SJSA1 (cell line): ENCODE results near the gene SPOCK1. TPM values are rescaled to one million over a fixed set of nuclear protein-coding genes. Genes with fewer than 3 reads are reported as not detected.

Experiments used
- DNase-seq, 2 experiments: peaks; one replicate each; pipeline ENCODE4 v3.0.0-alpha.2; 2015 to 2020; ENCODE audit warnings: low spot score in 2 of 2, low read depth in 1 of 2
- H3K27ac ChIP-seq: fragments of 250-450 bp; sonication (Bioruptor Pico); 2 replicates; pipeline ENCODE4 v1.5.1; 2020; ENCODE audit warnings: mild to moderate bottlenecking, moderate library complexity
- H3K27me3 ChIP-seq: fragments of 250-450 bp; sonication (Bioruptor Pico); replicated peaks from 2 replicates; pipeline ENCODE4 v1.5.1; 2020; ENCODE audit warnings: mild to moderate bottlenecking, moderate library complexity
- H3K36me3 ChIP-seq: fragments of 250-450 bp; sonication (Bioruptor Pico); 2 replicates; pipeline ENCODE4 v1.5.1; 2020; ENCODE audit warnings: mild to moderate bottlenecking
- H3K4me1 ChIP-seq: fragments of 250-450 bp; sonication (Bioruptor Pico); replicated peaks from 2 replicates; pipeline ENCODE4 v1.6.1; 2021; ENCODE audit warnings: mild to moderate bottlenecking
- H3K4me3 ChIP-seq: fragments of 250-450 bp; sonication (Bioruptor Pico); 2 replicates; pipeline ENCODE4 v1.5.1; 2020; ENCODE audit warnings: mild to moderate bottlenecking
- H3K9me3 ChIP-seq: fragments of 250-450 bp; sonication (Bioruptor Pico); replicated peaks from 2 replicates; pipeline ENCODE4 v1.5.1; 2020; ENCODE audit warnings: mild to moderate bottlenecking
- total RNA-seq: library from RNA; depleted of rRNA; stranded (reverse); fragments of >200 nt; shearing (Covaris generic); gene quantifications from 2 replicates; pipeline ENCODE4 v1.2.3, GENCODE V29; 2014

Gene SPOCK1
- total RNA-seq, 1 experiment from 2014 or later = 0.95 TPM

DNA sequence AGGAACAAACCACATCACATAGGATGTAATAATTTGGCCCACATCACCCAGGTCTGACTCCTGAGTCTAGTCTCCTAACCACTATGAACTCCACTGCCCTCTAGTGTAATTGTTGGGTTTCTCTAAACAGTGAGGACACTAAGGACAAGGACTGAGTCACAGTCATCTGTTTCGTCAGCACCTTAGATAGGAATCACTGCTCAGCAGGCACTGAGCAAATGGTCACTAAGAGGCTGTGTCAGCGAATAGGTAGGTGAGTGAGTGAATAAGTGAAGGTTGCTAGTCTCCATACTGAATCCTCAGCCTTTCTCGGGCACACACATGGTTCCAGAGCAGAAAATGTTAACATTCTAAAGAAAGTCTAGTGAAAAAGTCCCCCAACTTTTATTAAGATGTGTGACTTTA lies 278.6 kb downstream of the SPOCK1 start:
- DNase-seq = peak; percentile 70 to 78
- no peaks in the 10 kb centered on the region for H3K36me3 ChIP-seq
- no peak overlapping the region for H3K27ac ChIP-seq
- no peak overlapping the region for H3K4me3 ChIP-seq
- no peaks in the 10 kb centered on the region for H3K9me3 ChIP-seq
- H3K27me3 ChIP-seq = no peaks in the 10 kb centered on the region
- H3K4me1 ChIP-seq = peaks cover 40% of the 10 kb centered on the region

DNA sequence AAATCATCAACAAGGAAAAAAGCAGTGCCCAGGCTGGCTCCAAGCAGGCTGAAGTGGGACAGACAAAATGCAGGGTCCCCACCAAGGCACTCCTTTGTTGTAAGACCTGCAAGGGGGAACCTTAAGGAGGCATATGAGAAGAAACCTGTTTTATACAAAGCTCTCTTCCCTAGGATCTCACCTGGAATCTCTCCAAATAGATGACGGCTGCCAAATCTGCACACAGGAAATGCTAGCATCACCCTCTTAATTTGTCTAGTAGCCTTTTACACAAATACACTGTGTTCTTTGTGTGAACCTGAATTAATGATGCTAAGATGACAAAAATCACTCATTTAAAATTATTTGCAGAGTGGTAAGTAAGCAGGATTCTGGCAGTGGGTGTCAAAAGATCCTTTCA lies 280.2 kb downstream of the SPOCK1 start:
- Histone ChIP-seq H3K36me3 (no peaks in the 10 kb centered on the region), H3K27ac (no peak overlapping the region), H3K4me3 (no peak overlapping the region), H3K27me3 (no peaks in the 10 kb centered on the region), H3K4me1 (peaks cover 56% of the 10 kb centered on the region), H3K9me3 (no peaks in the 10 kb centered on the region)
- DNase-seq = no peak

GRCh38 chr5:137218471-137218870 lies 280.7 kb downstream of the SPOCK1 start:
- H3K4me3 ChIP-seq = no peak overlapping the region
- 0 out of 2 replicates have a peak overlapping the region, but pooled peaks have one; percentile 5 for H3K27ac ChIP-seq

GRCh38 chr5:137217599-137218200 lies 281.4 kb downstream of the SPOCK1 start:
- peak in 1 of 2 experiments; percentile 29 for DNase-seq
- H3K4me3 ChIP-seq = no peak overlapping the region
- no peaks in the 10 kb centered on the region for H3K9me3 ChIP-seq
- H3K27me3 ChIP-seq = no peaks in the 10 kb centered on the region
- H3K27ac ChIP-seq = peak overlapping the region; percentile 5; the same call in 1 of the 2 replicates
- peaks cover 64% of the 10 kb centered on the region for H3K4me1 ChIP-seq
- no peaks in the 10 kb centered on the region for H3K36me3 ChIP-seq

More at GRCh38 chr5:137218471-137218870, 280.7 kb downstream of the SPOCK1 start:
- Histone ChIP-seq H3K9me3 (no peaks in the 10 kb centered on the region), H3K36me3 (no peaks in the 10 kb centered on the region), H3K27me3 (no peaks in the 10 kb centered on the region), H3K4me1 (peaks cover 60% of the 10 kb centered on the region)
- DNase-seq = peak in 1 of 2 experiments; percentile 67

DNA sequence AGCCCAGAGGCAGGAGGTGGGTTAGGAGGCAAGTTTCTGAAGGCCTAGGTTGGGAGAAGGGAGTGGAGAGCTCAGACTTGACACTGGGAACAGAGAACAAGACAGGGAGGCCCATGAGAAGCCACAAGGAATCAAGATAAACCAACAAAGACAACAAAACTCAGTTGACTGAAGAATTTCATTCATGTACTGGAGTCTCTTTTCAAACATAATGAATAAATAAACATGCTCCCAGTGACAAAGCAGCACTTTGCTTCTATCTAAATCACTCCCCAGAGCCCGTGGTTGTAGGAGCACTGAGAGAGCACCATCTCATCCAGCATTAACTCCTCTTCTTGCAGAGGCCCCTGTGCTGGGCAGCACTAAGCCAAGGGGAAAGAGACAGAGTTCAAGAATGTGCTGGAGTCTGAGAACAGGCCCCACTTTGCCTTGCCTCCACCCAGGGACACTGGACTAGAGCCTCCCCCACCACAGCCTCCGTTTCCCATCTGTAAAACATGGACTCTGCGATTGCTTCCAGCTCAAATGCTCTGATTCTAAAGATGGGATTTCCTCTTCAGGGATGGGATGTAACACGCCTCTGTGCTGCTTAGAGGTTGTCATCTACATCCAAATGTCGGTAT lies 282.0 kb downstream of the SPOCK1 start:
- no peaks in the 10 kb centered on the region for H3K9me3 ChIP-seq
- H3K4me1 ChIP-seq = peaks cover 64% of the 10 kb centered on the region
- peak overlapping the region; percentile 55 for H3K27ac ChIP-seq

GRCh38 chr5:137215780-137216179 lies 283.3 kb downstream of the SPOCK1 start:
- H3K9me3 ChIP-seq = no peaks in the 10 kb centered on the region
- H3K4me1 ChIP-seq = peaks cover 64% of the 10 kb centered on the region
- H3K27ac ChIP-seq = peak overlapping the region; percentile 44
- no peak overlapping the region for H3K4me3 ChIP-seq
- H3K36me3 ChIP-seq = no peaks in the 10 kb centered on the region
- no peaks in the 10 kb centered on the region for H3K27me3 ChIP-seq
- DNase-seq = no peak

More for the DNA sequence above, 282.0 kb downstream of the SPOCK1 start:
- Histone ChIP-seq H3K27me3 (no peaks in the 10 kb centered on the region), H3K4me3 (no peak overlapping the region), H3K36me3 (no peaks in the 10 kb centered on the region)
- DNase-seq = peak; percentile 70 to 89

DNA sequence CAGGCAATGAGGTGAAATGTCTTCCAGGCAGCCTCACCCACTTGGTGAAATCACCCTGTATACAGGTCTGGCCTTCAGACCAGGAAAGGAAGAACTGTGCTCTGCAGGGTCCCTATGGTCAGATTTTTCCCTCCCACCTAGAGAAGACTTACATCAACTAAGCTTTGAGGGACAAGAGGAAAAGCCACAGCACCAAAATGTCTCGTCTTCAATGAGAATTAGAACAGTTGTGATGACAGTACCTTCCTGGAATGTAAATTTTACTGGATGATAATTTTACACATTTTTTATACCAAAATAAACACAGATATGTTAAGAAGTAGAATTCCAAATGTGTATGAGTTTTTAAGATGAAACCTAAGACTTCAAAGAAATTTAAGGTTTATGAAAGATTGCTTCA lies 283.9 kb downstream of the SPOCK1 start:
- no peaks in the 10 kb centered on the region for H3K27me3 ChIP-seq
- peaks cover 64% of the 10 kb centered on the region for H3K4me1 ChIP-seq
- peak in 1 of 2 experiments; percentile 60 for DNase-seq
- no peak overlapping the region for H3K4me3 ChIP-seq
- no peaks in the 10 kb centered on the region for H3K36me3 ChIP-seq
- no peaks in the 10 kb centered on the region for H3K9me3 ChIP-seq
- H3K27ac ChIP-seq = peak overlapping the region; percentile 44

DNA sequence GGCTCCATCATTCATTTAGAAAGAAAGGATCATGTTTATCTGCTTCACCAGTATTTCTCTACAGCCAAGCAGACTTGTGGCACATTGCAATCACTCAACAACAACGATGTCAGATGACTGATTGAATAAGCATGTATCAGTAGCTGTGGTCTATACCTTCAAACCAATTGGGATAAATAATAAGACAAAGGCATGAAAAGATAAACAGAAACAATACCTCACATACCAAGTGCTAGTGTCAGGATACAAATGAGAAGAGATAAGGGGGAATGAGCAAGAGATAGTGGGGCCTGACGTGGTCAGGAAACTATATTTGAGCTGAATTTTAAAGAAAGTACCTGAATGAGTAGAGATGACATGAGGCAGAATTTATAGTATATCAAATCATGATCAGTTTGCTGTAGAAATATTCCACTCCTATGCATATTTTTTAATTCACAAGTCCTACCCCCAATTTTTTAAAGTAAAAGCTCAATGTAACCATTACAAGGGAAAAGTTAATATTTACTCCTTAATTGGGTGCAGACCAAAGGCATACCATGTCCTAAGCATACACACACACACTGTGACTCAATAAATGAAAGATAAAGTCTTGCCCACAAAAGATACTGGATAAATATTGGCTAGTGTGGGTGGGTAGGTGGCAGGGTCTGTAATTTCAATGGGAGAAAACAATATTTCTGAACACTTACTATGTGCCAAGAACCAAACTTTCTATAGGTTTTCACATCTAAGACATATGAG lies 284.5 kb downstream of the SPOCK1 start:
- Histone ChIP-seq H3K36me3 (no peaks in the 10 kb centered on the region), H3K9me3 (no peaks in the 10 kb centered on the region), H3K4me3 (no peak overlapping the region), H3K27me3 (no peaks in the 10 kb centered on the region), H3K4me1 (peaks cover 67% of the 10 kb centered on the region), H3K27ac (peak overlapping the region; percentile 44)
- DNase-seq = peak in 1 of 2 experiments; percentile 69

- DNase-seq = no peak
- Histone ChIP-seq H3K4me3 (no peak overlapping the region), H3K27me3 (no peaks in the 10 kb centered on the region), H3K4me1 (peaks cover 52% of the 10 kb centered on the region), H3K9me3 (no peaks in the 10 kb centered on the region), H3K27ac (no peak overlapping the region), H3K36me3 (no peaks in the 10 kb centered on the region)
Measured at GRCh38 chr5:137212471-137212870, 286.7 kb downstream of the SPOCK1 start.

DNA sequence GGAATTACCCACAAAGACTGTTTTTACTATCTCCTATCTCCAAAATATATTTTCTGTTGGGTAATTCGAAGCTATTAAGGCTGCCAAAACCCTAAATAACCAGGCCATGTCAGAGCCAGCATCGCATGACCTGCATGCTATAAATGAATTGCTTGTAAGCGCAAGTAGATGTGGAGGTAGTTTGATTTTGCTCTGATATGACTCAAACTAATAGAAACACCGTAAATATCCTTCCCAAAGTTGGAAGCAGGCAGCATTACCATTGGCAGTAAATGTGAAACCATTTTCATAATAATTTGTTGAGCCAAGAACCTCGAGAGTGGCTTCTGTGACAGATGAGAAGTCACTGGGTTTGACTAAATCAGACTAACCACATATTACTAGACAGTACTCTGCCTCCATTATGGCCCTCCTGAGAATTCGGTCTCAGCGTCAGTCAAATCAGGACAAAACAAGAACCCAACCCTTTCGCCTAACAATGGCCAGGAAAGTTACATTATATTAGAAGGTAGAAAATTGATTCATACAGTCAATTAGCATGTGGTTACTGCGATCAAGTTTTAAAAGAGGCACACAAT lies 289.8 kb downstream of the SPOCK1 start:
- Histone ChIP-seq H3K9me3 (no peaks in the 10 kb centered on the region), H3K4me1 (peaks cover 46% of the 10 kb centered on the region), H3K27me3 (no peaks in the 10 kb centered on the region), H3K27ac (no peak overlapping the region), H3K4me3 (no peak overlapping the region), H3K36me3 (no peaks in the 10 kb centered on the region)
- DNase-seq = no peak

GRCh38 chr5:137207023-137207760 lies 291.9 kb downstream of the SPOCK1 start:
- peaks cover 33% of the 10 kb centered on the region for H3K4me1 ChIP-seq
- no peak overlapping the region for H3K4me3 ChIP-seq
- H3K27ac ChIP-seq = no peak overlapping the region
- DNase-seq = no peak
- no peaks in the 10 kb centered on the region for H3K36me3 ChIP-seq
- no peaks in the 10 kb centered on the region for H3K27me3 ChIP-seq
- no peaks in the 10 kb centered on the region for H3K9me3 ChIP-seq

DNA sequence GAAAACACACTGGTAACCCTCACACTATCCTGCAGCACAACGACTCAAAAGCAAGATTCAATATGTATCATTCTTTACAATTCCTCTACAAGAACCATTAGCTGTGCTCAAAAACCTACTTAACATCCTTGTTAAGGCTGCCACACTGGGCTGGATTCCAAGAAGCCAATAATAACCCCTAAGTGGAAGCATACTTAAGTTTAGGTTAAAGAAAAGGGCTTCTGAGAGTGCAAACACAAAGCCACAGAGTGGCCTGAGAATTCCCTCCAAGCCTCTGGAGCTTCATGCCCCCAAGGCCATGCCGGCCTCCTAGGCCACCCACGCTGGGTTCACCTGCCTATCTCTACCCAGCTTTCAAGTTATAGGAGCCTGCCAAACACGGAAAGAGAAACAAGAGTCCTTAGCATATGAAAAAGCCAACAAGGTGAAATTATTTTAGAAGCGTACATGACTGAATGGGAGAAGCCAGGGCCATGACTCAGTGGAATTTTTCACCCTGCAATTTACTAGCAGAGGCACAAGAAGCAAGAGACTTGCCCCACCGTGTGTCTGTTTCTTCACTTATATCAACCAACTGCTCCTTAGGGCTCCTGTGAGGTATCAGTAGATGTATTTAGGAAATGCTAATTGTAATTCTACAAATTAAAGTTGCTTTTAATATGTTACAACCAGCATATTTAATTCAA lies 293.0 kb downstream of the SPOCK1 start:
- H3K27ac ChIP-seq = peak overlapping the region; percentile 44

More for the DNA sequence above, 293.0 kb downstream of the SPOCK1 start:
- no peaks in the 10 kb centered on the region for H3K36me3 ChIP-seq
- H3K4me1 ChIP-seq = peaks cover 33% of the 10 kb centered on the region
- no peaks in the 10 kb centered on the region for H3K27me3 ChIP-seq
- peak; percentile 81 to 91 for DNase-seq
- no peak overlapping the region for H3K4me3 ChIP-seq
- no peaks in the 10 kb centered on the region for H3K9me3 ChIP-seq
